Left ventricle myocardium inferior (tissue), 1 donor: ENCODE results near the gene YES1. TPM values are rescaled to one million over a fixed set of nuclear protein-coding genes. Genes with fewer than 3 reads are reported as not detected.

Experiments used
- DNase-seq: peaks from one replicate; pipeline ENCODE4 v3.0.0-alpha.2; 2020
- H3K27ac ChIP-seq: fragments of 200-600 bp; replicated peaks from 2 replicates; pipeline ENCODE4 v1.8.0; 2021
- H3K27me3 ChIP-seq: fragments of 200-600 bp; 2 replicates; pipeline ENCODE4 v1.8.0; 2021; ENCODE audit warnings: low read depth
- H3K36me3 ChIP-seq: fragments of 200-600 bp; 2 replicates; pipeline ENCODE4 v1.8.0; 2021
- H3K4me1 ChIP-seq: fragments of 200-600 bp; 2 replicates; pipeline ENCODE4 v1.8.0; 2021
- H3K4me3 ChIP-seq: fragments of 200-600 bp; 2 replicates; pipeline ENCODE4 v1.8.0; 2021; ENCODE audit warnings: mild to moderate bottlenecking, moderate library complexity
- H3K9me3 ChIP-seq: fragments of 200-600 bp; replicated peaks from 2 replicates; pipeline ENCODE4 v1.8.0; 2021
- CTCF ChIP-seq: fragments of 200-600 bp; IDR thresholded peaks from 2 replicates; pipeline ENCODE4 v1.8.0; 2021; ENCODE audit warnings: antibody characterized with exemption, mild to moderate bottlenecking, borderline replicate concordance
- intact Hi-C: fragments of 100-400 bp; cut with micrococcal nuclease; formaldehyde crosslinking; loops from one replicate; pipeline ENCODE4 v1.11.0; 2022
- total RNA-seq: library from RNA; stranded (reverse); fragmentation: NEBNext Ultra II Directional; extraction: Animal tissue kit (Norgen Biotek cat#: 25700); gene quantifications from one replicate; pipeline ENCODE4 v1.2.1, GENCODE V29; 2021
- donor health status: DM: no; HTN: yes; CAD: no; lungs with severe emphysema.

The YES1 gene
- total RNA-seq, 1 donor from 2014 or later, result 21.7 TPM

- no peaks in the 10 kb centered on the region for H3K27me3 ChIP-seq
- no peaks in the 10 kb centered on the region for H3K4me1 ChIP-seq
- intact Hi-C loops, result no loop called here
- H3K9me3 ChIP-seq, result no peaks in the 10 kb centered on the region
- H3K27ac ChIP-seq, result no peak overlapping the region
- no peak for DNase-seq
- no peak overlapping the region for H3K4me3 ChIP-seq
- peaks cover 36% of the 10 kb centered on the region for H3K36me3 ChIP-seq
- TF ChIP-seq CTCF, result no peak
These were observed 57.4 kb downstream of the YES1 start for GRCh38 chr18:754656-755055.

- H3K4me3 ChIP-seq, result no peak overlapping the region
- no peaks in the 10 kb centered on the region for H3K4me1 ChIP-seq
- H3K27me3 ChIP-seq, result no peaks in the 10 kb centered on the region
- peaks cover 71% of the 10 kb centered on the region for H3K36me3 ChIP-seq
- H3K9me3 ChIP-seq, result no peaks in the 10 kb centered on the region
- DNase-seq, result no peak
- no peak overlapping the region for H3K27ac ChIP-seq
- intact Hi-C loops, result no loop called here
- no peak for TF ChIP-seq CTCF
These were observed 61.6 kb downstream of the YES1 start for GRCh38 chr18:750456-750855.

GRCh38 chr18:744832-745597, 67.0 kb downstream of the YES1 start:
- Histone ChIP-seq H3K27me3 (no peaks in the 10 kb centered on the region), H3K4me3 (no peak overlapping the region), H3K4me1 (no peaks in the 10 kb centered on the region), H3K27ac (no peak overlapping the region), H3K9me3 (no peaks in the 10 kb centered on the region), H3K36me3 (peaks cover 66% of the 10 kb centered on the region)
- intact Hi-C loops, result no loop called here
- TF ChIP-seq CTCF, result no peak
- DNase-seq, result no peak

- H3K36me3 ChIP-seq, result peaks cover 68% of the 10 kb centered on the region
- no peaks in the 10 kb centered on the region for H3K9me3 ChIP-seq
- peak; percentile 87 for TF ChIP-seq CTCF
- no peak for DNase-seq
- H3K27ac ChIP-seq, result no peak overlapping the region
- no peaks in the 10 kb centered on the region for H3K27me3 ChIP-seq
- H3K4me3 ChIP-seq, result no peak overlapping the region
- H3K4me1 ChIP-seq, result no peaks in the 10 kb centered on the region
- intact Hi-C loops, result loop anchor here (1.0 kb wide), 1 partner anchor 88 kb away; no protein-coding TSS in a partner anchor
These were observed 70.0 kb downstream of the YES1 start for GRCh38 chr18:741931-742512.

- H3K4me1 ChIP-seq, result no peaks in the 10 kb centered on the region
- no peak for DNase-seq
- H3K36me3 ChIP-seq, result peaks cover 64% of the 10 kb centered on the region
- H3K27ac ChIP-seq, result no peak overlapping the region
- no peak for TF ChIP-seq CTCF
- intact Hi-C loops, result loop anchor here (10.0 kb wide), 1 partner anchor 108 kb away; no protein-coding TSS in a partner anchor
- no peaks in the 10 kb centered on the region for H3K9me3 ChIP-seq
- H3K4me3 ChIP-seq, result no peak overlapping the region
- no peaks in the 10 kb centered on the region for H3K27me3 ChIP-seq
These were observed 79.7 kb downstream of the YES1 start for GRCh38 chr18:732371-732770.
